ENCODE measurements around the gene GJB2.

GJB2 gene

GRCh38 chr13:20181188-20181587 lies 11.6 kb downstream of the GJB2 start:
- TF ChIP-seq CTCF (conservative IDR thresholded peaks at IDR 0.05; ENCODE audit: low read depth, low read length) = no peak
- H3K36me3 ChIP-seq (ENCODE audit: insufficient read depth) = no peaks in the 10 kb centered on the region

GRCh38 chr13:20178156-20178555 lies 14.6 kb downstream of the GJB2 start:
- no peak for TF ChIP-seq CTCF (conservative IDR thresholded peaks at IDR 0.05; ENCODE audit: low read depth, low read length)
- H3K27me3 ChIP-seq (ENCODE audit: insufficient read depth, low read depth) = no peaks in the 10 kb centered on the region
- no peak overlapping the region for H3K4me2 ChIP-seq
- no peaks in the 10 kb centered on the region for H3K36me3 ChIP-seq (ENCODE audit: insufficient read depth)
- no peaks in the 10 kb centered on the region for H3K79me2 ChIP-seq (ENCODE audit: insufficient read depth, low read depth)
- no peak overlapping the region for H2AFZ ChIP-seq (ENCODE audit: low read depth)
- H3K9ac ChIP-seq = no peak overlapping the region
- H3K4me1 ChIP-seq (ENCODE audit: low read depth, poor library complexity, severe bottlenecking) = peaks cover 28% of the 10 kb centered on the region
- H3K27ac ChIP-seq = no peak overlapping the region
- H3K4me3 ChIP-seq (IDR thresholded peaks at IDR 0.05; ENCODE audit: insufficient read depth, low read depth, low read length) = no peak overlapping the region
- no peaks in the 10 kb centered on the region for H4K20me1 ChIP-seq (ENCODE audit: insufficient read depth)

More at GRCh38 chr13:20181188-20181587, 11.6 kb downstream of the GJB2 start:
- H3K79me2 ChIP-seq (ENCODE audit: insufficient read depth, low read depth) = no peaks in the 10 kb centered on the region
- no peaks in the 10 kb centered on the region for H4K20me1 ChIP-seq (ENCODE audit: insufficient read depth)
- H2AFZ ChIP-seq (ENCODE audit: low read depth) = no peak overlapping the region
- peaks cover 11% of the 10 kb centered on the region for H3K4me1 ChIP-seq (ENCODE audit: low read depth, poor library complexity, severe bottlenecking)
- H3K4me2 ChIP-seq = no peak overlapping the region
- no peak overlapping the region for H3K9ac ChIP-seq
- H3K4me3 ChIP-seq (IDR thresholded peaks at IDR 0.05; ENCODE audit: insufficient read depth, low read depth, low read length) = no peak overlapping the region
- no peak overlapping the region for H3K27ac ChIP-seq
- H3K27me3 ChIP-seq (ENCODE audit: insufficient read depth, low read depth) = no peaks in the 10 kb centered on the region

GRCh38 chr13:20177049-20177831 lies 15.5 kb downstream of the GJB2 start:
- no peaks in the 10 kb centered on the region for H3K36me3 ChIP-seq (ENCODE audit: insufficient read depth)
- no peak overlapping the region for H3K9ac ChIP-seq
- TF ChIP-seq CTCF (conservative IDR thresholded peaks at IDR 0.05; ENCODE audit: low read depth, low read length) = no peak
- H3K27ac ChIP-seq = no peak overlapping the region
- H3K79me2 ChIP-seq (ENCODE audit: insufficient read depth, low read depth) = no peaks in the 10 kb centered on the region
- H4K20me1 ChIP-seq (ENCODE audit: insufficient read depth) = no peaks in the 10 kb centered on the region
- H2AFZ ChIP-seq (ENCODE audit: low read depth) = no peak overlapping the region
- no peak overlapping the region for H3K4me2 ChIP-seq
- peaks cover 21% of the 10 kb centered on the region for H3K4me1 ChIP-seq (ENCODE audit: low read depth, poor library complexity, severe bottlenecking)
- no peak overlapping the region for H3K4me3 ChIP-seq (IDR thresholded peaks at IDR 0.05; ENCODE audit: insufficient read depth, low read depth, low read length)
- no peaks in the 10 kb centered on the region for H3K27me3 ChIP-seq (ENCODE audit: insufficient read depth, low read depth)

GRCh38 chr13:20175907-20176652 lies 16.7 kb downstream of the GJB2 start:
- TF ChIP-seq CTCF (conservative IDR thresholded peaks at IDR 0.05; ENCODE audit: low read depth, low read length) = no peak
- Histone ChIP-seq H3K4me3 (IDR thresholded peaks at IDR 0.05; ENCODE audit: insufficient read depth, low read depth, low read length) (no peak overlapping the region), H4K20me1 (ENCODE audit: insufficient read depth) (no peaks in the 10 kb centered on the region), H3K27me3 (ENCODE audit: insufficient read depth, low read depth) (no peaks in the 10 kb centered on the region), H3K4me2 (no peak overlapping the region), H3K4me1 (ENCODE audit: low read depth, poor library complexity, severe bottlenecking) (peaks cover 17% of the 10 kb centered on the region), H3K9ac (no peak overlapping the region), H2AFZ (ENCODE audit: low read depth) (no peak overlapping the region), H3K36me3 (ENCODE audit: insufficient read depth) (no peaks in the 10 kb centered on the region), H3K79me2 (ENCODE audit: insufficient read depth, low read depth) (no peaks in the 10 kb centered on the region), H3K27ac (no peak overlapping the region)
